ENCODE measurements around the gene CCDC85C. TPM values are rescaled to one million over a fixed set of nuclear protein-coding genes. Genes with fewer than 3 reads are reported as not detected.

The CCDC85C gene
- total RNA-seq, 1 experiment from 2014 or later: 42.3 TPM

DNA sequence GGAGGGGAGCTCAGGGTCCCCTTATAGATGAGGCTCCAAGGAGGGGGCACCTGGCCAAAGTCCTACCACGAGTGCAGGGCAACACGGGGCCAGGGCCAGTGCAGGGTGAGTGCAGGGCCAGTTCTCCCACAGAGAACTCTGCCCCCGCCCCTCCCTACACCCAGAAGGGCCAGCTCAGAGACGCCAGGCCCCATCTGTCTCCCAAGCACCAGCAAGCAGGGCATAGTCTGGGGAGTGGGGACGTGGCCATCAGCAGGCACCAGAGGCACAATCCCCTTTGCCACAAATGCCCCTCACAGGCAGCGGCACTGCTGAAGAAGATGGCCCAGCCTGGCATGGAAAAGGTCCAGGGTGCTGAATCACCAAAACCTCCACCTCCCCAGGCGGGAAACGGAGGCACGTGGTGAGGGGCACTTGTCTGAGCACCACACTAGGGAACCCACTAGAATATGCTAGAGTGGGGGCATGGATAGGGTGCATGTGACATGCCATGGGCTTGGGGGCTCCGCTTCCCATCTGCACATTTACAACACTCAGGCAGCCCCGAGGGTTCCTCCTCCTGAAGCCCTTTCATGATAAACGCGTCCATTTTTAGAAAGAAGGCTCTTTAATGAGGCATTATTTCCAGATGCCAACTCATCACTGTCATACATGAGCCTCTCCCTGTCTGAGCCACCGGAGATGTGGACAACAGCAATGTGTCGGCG, 17.8 kb downstream of the CCDC85C start:
- Histone ChIP-seq H4K20me1 (ENCODE audit: insufficient read depth) (no peaks in the 10 kb centered on the region), H3K4me2 (ENCODE audit: low read length) (no peak overlapping the region), H3K9me2 (ENCODE audit: insufficient read depth) (no peaks in the 10 kb centered on the region), H3K79me2 (ENCODE audit: insufficient read depth, low read length) (peaks cover 93% of the 10 kb centered on the region), H3K36me3 (ENCODE audit: control insufficient read depth in 1 of 2, insufficient read depth in 2 of 2, low read length in 2 of 2) (no peaks in the 10 kb centered on the region), H2AFZ (ENCODE audit: low read depth, low read length, poor library complexity, severe bottlenecking) (no peak overlapping the region), H3K9me3 (ENCODE audit: control insufficient read depth in 1 of 2, insufficient read depth in 1 of 2, low read depth in 1 of 2, low read length in 2 of 2) (no peaks in the 10 kb centered on the region), H3K9ac (ENCODE audit: low read length) (no peak overlapping the region), H3K27ac (ENCODE audit: low read depth, low read length) (no peak overlapping the region), H3K4me1 (ENCODE audit: control insufficient read depth in 1 of 2, insufficient read depth in 2 of 2, low read length in 2 of 2) (peaks cover 5 to 33% of the 10 kb centered on the region in 2 experiments), H3K4me3 (replicated peaks in 1 of 2; ENCODE audit: low read depth in 1 of 2, low read length in 2 of 2) (no peak overlapping the region), H3K27me3 (ENCODE audit: insufficient read depth, low read length) (no peaks in the 10 kb centered on the region)
- POLR2A ChIA-PET: no interaction called here
- intact Hi-C loops (cut with micrococcal nuclease): no loop called here
- BruUV-seq (replicated peaks): no TSS peak
- RAD21 ChIA-PET (ENCODE audit: low non-redundant PET in 1 of 2, low total read pairs in 2 of 2, uncharacterized antibody in 2 of 2, unreplicated experiment in 2 of 2): no interaction called here
- no peak for TF ChIP-seq TCF7L2 (IDR thresholded peaks at IDR 0.05; ENCODE audit: borderline replicate concordance, extremely low read depth, insufficient read depth, insufficient read length)
- TF ChIP-seq ELF1 (IDR thresholded peaks at IDR 0.05; ENCODE audit: borderline replicate concordance, low read depth): no peak
- no peak for TF ChIP-seq ZFX (IDR thresholded peaks at IDR 0.05)
- no peak for TF ChIP-seq EGR1 (IDR thresholded peaks at IDR 0.05; ENCODE audit: low read depth)
- TF ChIP-seq EZH2phosphoT487 (IDR thresholded peaks at IDR 0.05; ENCODE audit: borderline replicate concordance): no peak
- no peak for TF ChIP-seq POLR2AphosphoS5 (IDR thresholded peaks at IDR 0.05; ENCODE audit: low read depth, low read length)
- TF ChIP-seq YY1 (IDR thresholded peaks at IDR 0.05; ENCODE audit: extremely low read depth, insufficient replicate concordance, low read depth, low read length): no peak
- TF ChIP-seq, protein P1, sequence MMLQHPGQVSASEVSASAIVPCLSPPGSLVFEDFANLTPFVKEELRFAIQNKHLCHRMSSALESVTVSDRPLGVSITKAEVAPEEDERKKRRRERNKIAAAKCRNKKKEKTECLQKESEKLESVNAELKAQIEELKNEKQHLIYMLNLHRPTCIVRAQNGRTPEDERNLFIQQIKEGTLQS (IDR thresholded peaks at IDR 0.05): no peak
- TF ChIP-seq EZH2 (IDR thresholded peaks at IDR 0.05): no peak
- TF ChIP-seq SRF (IDR thresholded peaks at IDR 0.05; ENCODE audit: low read depth): no peak
- TF ChIP-seq RAD21 (IDR thresholded peaks at IDR 0.05; ENCODE audit: low read depth): no peak
- no peak for ATAC-seq
- CTCF ChIA-PET: no interaction called here
- DNase-seq (ENCODE audit: low read depth, low spot score): no peak

DNA sequence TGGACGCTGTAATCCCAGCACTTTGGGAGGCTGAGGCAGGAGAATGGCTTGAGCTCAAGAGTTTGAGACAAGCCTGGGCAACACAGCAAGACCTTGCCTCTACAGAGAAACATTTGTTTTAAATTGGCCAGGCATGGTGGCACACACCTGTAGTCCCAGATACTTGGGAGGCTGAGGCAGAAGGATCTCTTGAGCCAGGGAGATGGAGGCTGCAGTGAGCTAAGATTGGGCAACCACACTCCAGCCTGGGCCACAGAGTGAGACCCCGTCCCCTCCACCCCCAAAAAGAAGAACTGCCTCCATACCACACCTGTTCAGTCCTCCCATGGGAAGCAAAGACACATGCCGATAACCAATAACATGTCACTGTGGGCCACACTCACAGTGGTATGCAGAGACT, 19.2 kb downstream of the CCDC85C start:
- H3K9me3 ChIP-seq (ENCODE audit: control insufficient read depth in 1 of 2, insufficient read depth in 1 of 2, low read depth in 1 of 2, low read length in 2 of 2): no peaks in the 10 kb centered on the region
- no peak overlapping the region for H3K27ac ChIP-seq (ENCODE audit: low read depth, low read length)
- H3K27me3 ChIP-seq (ENCODE audit: insufficient read depth, low read length): no peaks in the 10 kb centered on the region
- no peak overlapping the region for H2AFZ ChIP-seq (ENCODE audit: low read depth, low read length, poor library complexity, severe bottlenecking)
- H3K4me1 ChIP-seq (ENCODE audit: control insufficient read depth in 1 of 2, insufficient read depth in 2 of 2, low read length in 2 of 2): peaks cover 17 to 40% of the 10 kb centered on the region in 2 experiments
- BruUV-seq (replicated peaks): no TSS peak
- H3K36me3 ChIP-seq (ENCODE audit: control insufficient read depth in 1 of 2, insufficient read depth in 2 of 2, low read length in 2 of 2): no peaks in the 10 kb centered on the region
- RAD21 ChIA-PET (ENCODE audit: low non-redundant PET in 1 of 2, low total read pairs in 2 of 2, uncharacterized antibody in 2 of 2, unreplicated experiment in 2 of 2): no interaction called here
- CTCF ChIA-PET: no interaction called here
- no peak overlapping the region for H3K4me2 ChIP-seq (ENCODE audit: low read length)
- DNase-seq (ENCODE audit: low read depth, low spot score) (no peak), ATAC-seq (no peak)
- H3K4me3 ChIP-seq (replicated peaks in 1 of 2; ENCODE audit: low read depth in 1 of 2, low read length in 2 of 2): no peak overlapping the region
- no peaks in the 10 kb centered on the region for H4K20me1 ChIP-seq (ENCODE audit: insufficient read depth)
- H3K79me2 ChIP-seq (ENCODE audit: insufficient read depth, low read length): peaks cover 88% of the 10 kb centered on the region
- intact Hi-C loops (cut with micrococcal nuclease): no loop called here
- POLR2A ChIA-PET: no interaction called here
- no peaks in the 10 kb centered on the region for H3K9me2 ChIP-seq (ENCODE audit: insufficient read depth)
- no peak overlapping the region for H3K9ac ChIP-seq (ENCODE audit: low read length)
- TF ChIP-seq FOSL1 (IDR thresholded peaks at IDR 0.05; ENCODE audit: low read depth): no peak
- TF ChIP-seq EZH2phosphoT487 (IDR thresholded peaks at IDR 0.05; ENCODE audit: borderline replicate concordance): no peak
- TF ChIP-seq CBX3 (IDR thresholded peaks at IDR 0.05; ENCODE audit: low read depth): no peak
- TF ChIP-seq POLR2A (IDR thresholded peaks at IDR 0.05; ENCODE audit: borderline replicate concordance, extremely low read depth, insufficient read depth, insufficient read length): no peak
- TF ChIP-seq RAD21 (IDR thresholded peaks at IDR 0.05; ENCODE audit: low read depth): no peak
- TF ChIP-seq TCF7L2 (IDR thresholded peaks at IDR 0.05; ENCODE audit: borderline replicate concordance, extremely low read depth, insufficient read depth, insufficient read length): no peak
- no peak for TF ChIP-seq CEBPB (IDR thresholded peaks at IDR 0.05; ENCODE audit: low read depth)
- TF ChIP-seq, protein P1 (IDR thresholded peaks at IDR 0.05): no peak
- TF ChIP-seq EGR1 (IDR thresholded peaks at IDR 0.05; ENCODE audit: low read depth): no peak
- TF ChIP-seq, protein P2, sequence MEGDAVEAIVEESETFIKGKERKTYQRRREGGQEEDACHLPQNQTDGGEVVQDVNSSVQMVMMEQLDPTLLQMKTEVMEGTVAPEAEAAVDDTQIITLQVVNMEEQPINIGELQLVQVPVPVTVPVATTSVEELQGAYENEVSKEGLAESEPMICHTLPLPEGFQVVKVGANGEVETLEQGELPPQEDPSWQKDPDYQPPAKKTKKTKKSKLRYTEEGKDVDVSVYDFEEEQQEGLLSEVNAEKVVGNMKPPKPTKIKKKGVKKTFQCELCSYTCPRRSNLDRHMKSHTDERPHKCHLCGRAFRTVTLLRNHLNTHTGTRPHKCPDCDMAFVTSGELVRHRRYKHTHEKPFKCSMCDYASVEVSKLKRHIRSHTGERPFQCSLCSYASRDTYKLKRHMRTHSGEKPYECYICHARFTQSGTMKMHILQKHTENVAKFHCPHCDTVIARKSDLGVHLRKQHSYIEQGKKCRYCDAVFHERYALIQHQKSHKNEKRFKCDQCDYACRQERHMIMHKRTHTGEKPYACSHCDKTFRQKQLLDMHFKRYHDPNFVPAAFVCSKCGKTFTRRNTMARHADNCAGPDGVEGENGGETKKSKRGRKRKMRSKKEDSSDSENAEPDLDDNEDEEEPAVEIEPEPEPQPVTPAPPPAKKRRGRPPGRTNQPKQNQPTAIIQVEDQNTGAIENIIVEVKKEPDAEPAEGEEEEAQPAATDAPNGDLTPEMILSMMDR (IDR thresholded peaks at IDR 0.05 in 2 of 3, conservative IDR thresholded peaks at IDR 0.05 in 1 of 3; ENCODE audit: borderline replicate concordance in 1 of 3, insufficient read depth in 1 of 3, low read depth in 2 of 3, low read length in 2 of 3): no peak
- TF ChIP-seq SRF (IDR thresholded peaks at IDR 0.05; ENCODE audit: low read depth): no peak
- TF ChIP-seq SP1 (IDR thresholded peaks at IDR 0.05; ENCODE audit: low read depth): no peak

All from HCT116 (cell line).